Smooth muscle cell (in vitro differentiated cells): ENCODE results near the gene HOXA5. TPM values are rescaled to one million over a fixed set of nuclear protein-coding genes. Genes with fewer than 3 reads are reported as not detected.

Experiments used
- DNase-seq: peaks from one replicate; lab custom pipeline; 2025; ENCODE audit not compliant: unreplicated experiment; lab: John Stamatoyannopoulos, UW
- H2AFZ ChIP-seq: fragments of 200-600 bp; sonication (generic); 2 replicates; pipeline ENCODE4 v1.6.0; 2016; ENCODE audit warnings: antibody characterized with exemption, low read depth, mild to moderate bottlenecking
- H3F3A ChIP-seq: fragments of 200-600 bp; sonication (generic); 2 replicates; pipeline ENCODE4 v1.6.0; 2017; ENCODE audit warnings: antibody characterized with exemption, low read depth
- H3K27ac ChIP-seq: fragments of 200-600 bp; sonication (generic); 2 replicates; pipeline ENCODE4 v1.5.1; 2016; ENCODE audit warnings: low read depth, mild to moderate bottlenecking
- H3K27me3 ChIP-seq: fragments of 200-600 bp; sonication (generic); 2 replicates; pipeline ENCODE4 v1.6.1; 2016; ENCODE audit warnings: low read depth, mild to moderate bottlenecking
- H3K36me3 ChIP-seq: fragments of 200-600 bp; sonication (generic); 2 replicates; pipeline ENCODE4 v1.5.1; 2016; ENCODE audit warnings: low read depth
- H3K4me1 ChIP-seq: fragments of 200-600 bp; sonication (generic); 2 replicates; pipeline ENCODE4 v1.5.1; 2016; ENCODE audit warnings: low read depth
- H3K4me2 ChIP-seq: fragments of 200-600 bp; sonication (generic); 2 replicates; pipeline ENCODE4 v1.6.0; 2016; ENCODE audit warnings: mild to moderate bottlenecking
- H3K4me3 ChIP-seq: fragments of 200-600 bp; sonication (generic); 2 replicates; pipeline ENCODE4 v1.5.1; 2016; ENCODE audit warnings: mild to moderate bottlenecking
- H3K79me2 ChIP-seq: fragments of 200-600 bp; sonication (generic); 2 replicates; pipeline ENCODE4 v1.6.0; 2016; ENCODE audit warnings: low read depth, mild to moderate bottlenecking
- H3K9ac ChIP-seq: fragments of 200-600 bp; sonication (generic); 2 replicates; pipeline ENCODE4 v1.6.0; 2016; ENCODE audit warnings: low read depth
- H3K9me3 ChIP-seq: fragments of 200-600 bp; sonication (generic); replicated peaks from 2 replicates; pipeline ENCODE4 v1.5.1; 2016; ENCODE audit warnings: low read depth
- H4K20me1 ChIP-seq: fragments of 200-600 bp; sonication (generic); 2 replicates; pipeline ENCODE4 v1.6.0; 2016; ENCODE audit warnings: low read depth
- CTCF ChIP-seq: fragments of 200-600 bp; sonication (generic); IDR thresholded peaks from 2 replicates; pipeline ENCODE4 v1.5.1; 2017; ENCODE audit warnings: borderline replicate concordance, mild to moderate bottlenecking, antibody characterized with exemption; ENCODE audit not compliant: insufficient read depth, poor library complexity, severe bottlenecking
- WGBS: methylation state at CpG from one replicate; pipeline ENCODE4 v1.1.7; 2016; ENCODE audit warnings: low lambda C conversion rate; 5-methylcytosine and 5-hydroxymethylcytosine counted together
- polyA plus RNA-seq: library from polyadenylated mRNA; unstranded; fragments of >200 nt; fragmentation: Nextera tagmentation; extraction: Ambion mirVana; gene quantifications from 2 replicates; pipeline ENCODE4 v1.2.1, GENCODE V29; 2016
- total RNA-seq: library from RNA; depleted of rRNA; stranded (reverse); fragments of >200 nt; gene quantifications from 2 replicates; pipeline ENCODE4 v1.2.3, GENCODE V29; 2014

HOXA5 gene
- total and polyA plus RNA-seq, 2 experiments from 2014 or later = 0.98 to 2.1 TPM

DNA sequence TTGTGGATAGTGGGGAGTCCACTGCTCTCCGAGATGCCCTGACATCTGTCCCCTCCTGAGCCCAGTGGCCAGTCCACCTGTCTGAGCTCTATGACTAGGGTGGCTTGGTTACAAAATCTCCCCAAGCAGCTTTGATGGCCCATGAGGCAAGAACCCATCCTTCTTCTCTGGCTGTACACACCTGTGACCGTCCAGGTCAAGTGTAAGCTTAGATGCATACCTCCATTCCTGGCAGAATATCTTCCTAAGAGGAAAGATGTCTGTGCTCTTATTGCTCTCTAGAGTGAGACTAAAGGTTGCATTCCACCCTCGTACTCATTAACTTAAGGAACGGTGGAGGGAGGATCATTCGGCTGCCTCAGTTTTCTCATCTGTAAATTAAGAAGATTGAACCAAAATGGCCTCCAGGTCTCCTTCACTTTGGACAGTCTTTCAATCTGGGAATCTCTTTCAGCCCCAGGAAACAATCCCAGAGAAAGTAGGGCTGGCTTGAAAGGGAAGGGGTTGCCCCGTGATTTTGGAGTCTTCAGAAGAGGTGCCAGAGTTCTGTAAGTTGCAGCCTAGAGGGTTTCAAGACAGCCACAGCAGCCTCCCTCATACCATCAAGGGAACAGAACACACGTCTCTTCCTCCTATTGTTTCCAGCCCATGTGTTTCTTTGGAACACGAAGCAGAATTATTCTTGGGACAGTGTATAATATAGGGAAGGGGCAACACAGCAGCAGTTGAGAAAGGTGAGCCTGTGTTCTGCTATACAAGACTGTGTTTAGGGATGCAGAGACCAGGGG, 18.4 kb downstream of the HOXA5 start:
- H3K4me3 ChIP-seq = no peak overlapping the region
- DNase-seq = no peak
- WGBS = 35% methylated on average over 8 of the region's 8 CpGs
- no peaks in the 10 kb centered on the region for H3K9me3 ChIP-seq
- H3K79me2 ChIP-seq = no peaks in the 10 kb centered on the region
- H3K27ac ChIP-seq = no peak overlapping the region
- peaks cover 100% of the 10 kb centered on the region for H3K27me3 ChIP-seq
- no peaks in the 10 kb centered on the region for H4K20me1 ChIP-seq
- no peak overlapping the region for H3K4me2 ChIP-seq
- H3K4me1 ChIP-seq = no peaks in the 10 kb centered on the region
- H2AFZ ChIP-seq = no peak overlapping the region
- H3K36me3 ChIP-seq = no peaks in the 10 kb centered on the region
- H3K9ac ChIP-seq = no peak overlapping the region
- no peaks in the 10 kb centered on the region for H3F3A ChIP-seq
- no peak for TF ChIP-seq CTCF

- Histone ChIP-seq H3K4me3 (peak overlapping the region; percentile 9), H3K4me1 (no peaks in the 10 kb centered on the region), H3K4me2 (peak overlapping the region; percentile 72), H3K36me3 (no peaks in the 10 kb centered on the region), H3K27me3 (peaks cover 100% of the 10 kb centered on the region), H3F3A (no peaks in the 10 kb centered on the region), H3K79me2 (no peaks in the 10 kb centered on the region), H3K9ac (peak overlapping the region; percentile 21), H3K27ac (no peak overlapping the region), H3K9me3 (no peaks in the 10 kb centered on the region), H2AFZ (no peak overlapping the region), H4K20me1 (no peaks in the 10 kb centered on the region)
- DNase-seq = no peak
- 5% methylated on average over 43 of the region's 43 CpGs for WGBS
- no peak for TF ChIP-seq CTCF
Observed at GRCh38 chr7:27124096-27124901, 19.2 kb downstream of the HOXA5 start.

DNA sequence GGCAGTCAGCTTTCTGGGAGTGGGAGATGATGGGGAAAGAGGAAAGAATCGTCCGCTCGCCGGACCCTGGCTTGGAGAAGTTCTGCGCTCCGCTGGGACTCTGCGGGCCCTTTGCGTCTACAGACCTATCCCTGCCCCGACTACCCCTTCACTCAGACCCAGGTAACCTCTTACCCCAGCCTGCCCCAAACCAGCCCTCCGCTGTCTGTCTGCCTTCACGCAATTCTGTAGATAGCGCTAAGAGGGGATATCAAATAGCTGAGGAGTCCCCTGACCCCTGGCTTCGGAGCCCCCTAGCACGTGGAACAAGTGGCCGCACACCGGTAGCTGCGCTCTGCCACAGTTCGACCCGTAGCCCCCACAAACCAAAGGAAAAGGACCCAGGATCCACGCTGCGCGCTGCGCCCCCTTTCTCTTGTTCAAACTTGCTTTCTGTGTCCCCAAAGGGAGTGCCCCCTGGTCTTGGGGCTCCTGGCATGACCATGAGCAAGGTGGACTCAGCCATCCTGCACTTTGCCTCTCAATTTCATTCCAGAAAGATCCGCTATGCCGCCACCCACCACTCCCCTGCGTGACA, 19.9 kb downstream of the HOXA5 start:
- peak overlapping the region; percentile 72 for H3K4me2 ChIP-seq
- H3K27me3 ChIP-seq = peaks cover 100% of the 10 kb centered on the region
- TF ChIP-seq CTCF = no peak
- H2AFZ ChIP-seq = no peak overlapping the region
- no peaks in the 10 kb centered on the region for H3K36me3 ChIP-seq
- H3K79me2 ChIP-seq = no peaks in the 10 kb centered on the region
- DNase-seq = no peak
- H3K9ac ChIP-seq = peak overlapping the region; percentile 21
- 15% methylated on average over 26 of the region's 26 CpGs for WGBS
- H3F3A ChIP-seq = no peaks in the 10 kb centered on the region
- H3K9me3 ChIP-seq = no peaks in the 10 kb centered on the region
- no peaks in the 10 kb centered on the region for H3K4me1 ChIP-seq
- H4K20me1 ChIP-seq = no peaks in the 10 kb centered on the region
- H3K27ac ChIP-seq = no peak overlapping the region
- H3K4me3 ChIP-seq = peak overlapping the region; percentile 9
